CD4-positive, alpha-beta T cell treated with Interleukin-4 for 1 hour (primary cell): Measurements from ENCODE around the gene CHODL.

ENCODE experiments used
- DNase-seq, 2 donors: peaks; one replicate each; pipeline ENCODE4 v3.0.0-alpha.2; 2020 to 2022

The CHODL gene, protein sequence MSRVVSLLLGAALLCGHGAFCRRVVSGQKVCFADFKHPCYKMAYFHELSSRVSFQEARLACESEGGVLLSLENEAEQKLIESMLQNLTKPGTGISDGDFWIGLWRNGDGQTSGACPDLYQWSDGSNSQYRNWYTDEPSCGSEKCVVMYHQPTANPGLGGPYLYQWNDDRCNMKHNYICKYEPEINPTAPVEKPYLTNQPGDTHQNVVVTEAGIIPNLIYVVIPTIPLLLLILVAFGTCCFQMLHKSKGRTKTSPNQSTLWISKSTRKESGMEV

GRCh38 chr21:18244671-18245463, at the start of gene CHODL:
Gene CHODL, plus strand, starts transcription at chr21:18244833. Its CDS starts 391 bp downstream, at chr21:18245224.
- no peak for DNase-seq

DNA sequence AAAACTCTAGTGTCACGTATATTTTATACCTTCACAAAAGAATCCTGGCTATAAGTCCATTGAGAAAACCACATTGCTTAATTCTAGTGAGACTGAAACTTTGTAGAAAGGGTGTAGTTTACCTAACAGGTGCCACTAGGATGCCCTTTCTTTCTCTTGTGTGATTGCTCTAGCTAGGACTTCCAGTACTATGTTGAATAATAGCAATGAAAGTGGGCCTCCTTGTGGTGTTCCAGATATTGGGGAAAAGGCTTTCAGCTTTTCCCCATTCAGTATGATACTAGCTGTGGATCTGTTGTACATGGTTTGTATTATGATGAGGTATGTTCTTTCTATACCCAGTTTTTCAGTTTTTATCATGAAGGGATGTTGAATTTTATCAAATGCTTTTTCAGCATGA, 39.7 kb upstream of the CHODL start:
- DNase-seq = no peak

GRCh38 chr21:18218331-18218730, 26.3 kb upstream of the CHODL start:
- no peak for DNase-seq

DNA sequence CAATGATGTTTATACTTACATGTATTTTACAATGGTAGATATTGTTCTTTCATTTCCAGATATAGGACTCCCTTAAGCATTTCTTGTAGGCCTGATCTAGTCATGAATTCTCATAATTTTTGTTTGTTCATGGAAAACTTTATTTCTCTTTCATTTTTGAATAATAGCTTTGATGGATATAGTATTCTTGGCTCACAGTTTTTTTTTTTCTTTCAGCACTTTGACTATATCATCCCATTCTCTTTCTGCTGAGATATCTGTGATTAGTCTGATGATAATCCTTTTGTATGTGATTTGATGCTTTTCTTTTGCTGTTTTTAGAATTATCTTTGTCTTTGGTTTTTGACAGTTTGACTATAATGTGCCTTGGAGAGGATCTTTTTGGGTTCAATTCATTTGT, 24.1 kb upstream of the CHODL start:
- DNase-seq = no peak

DNA sequence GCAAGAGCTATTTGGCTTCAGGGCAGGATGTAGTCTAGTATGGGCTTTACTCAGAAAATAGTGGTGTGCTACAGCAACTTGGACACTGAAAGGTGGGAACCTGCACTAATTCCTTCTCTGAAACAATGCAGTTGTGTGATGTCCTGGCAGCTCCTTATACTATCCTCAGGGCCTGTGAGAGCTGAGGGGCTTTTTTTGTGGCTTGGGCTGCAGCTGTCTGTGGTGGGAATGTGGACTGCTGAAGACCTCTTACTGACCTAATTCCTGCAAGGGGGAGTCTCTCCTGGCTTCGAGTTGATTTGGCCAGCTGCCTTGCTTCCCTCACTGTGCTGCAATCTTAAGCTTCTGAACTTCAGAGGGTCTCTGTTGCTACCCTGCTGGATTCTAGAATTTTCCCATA, 22.3 kb upstream of the CHODL start:
- DNase-seq = no peak

- no peak for DNase-seq
Observed at GRCh38 chr21:18228060-18228739, 16.4 kb upstream of the CHODL start.

GRCh38 chr21:18235545-18235944, 9.1 kb upstream of the CHODL start:
- no peak for DNase-seq

DNA sequence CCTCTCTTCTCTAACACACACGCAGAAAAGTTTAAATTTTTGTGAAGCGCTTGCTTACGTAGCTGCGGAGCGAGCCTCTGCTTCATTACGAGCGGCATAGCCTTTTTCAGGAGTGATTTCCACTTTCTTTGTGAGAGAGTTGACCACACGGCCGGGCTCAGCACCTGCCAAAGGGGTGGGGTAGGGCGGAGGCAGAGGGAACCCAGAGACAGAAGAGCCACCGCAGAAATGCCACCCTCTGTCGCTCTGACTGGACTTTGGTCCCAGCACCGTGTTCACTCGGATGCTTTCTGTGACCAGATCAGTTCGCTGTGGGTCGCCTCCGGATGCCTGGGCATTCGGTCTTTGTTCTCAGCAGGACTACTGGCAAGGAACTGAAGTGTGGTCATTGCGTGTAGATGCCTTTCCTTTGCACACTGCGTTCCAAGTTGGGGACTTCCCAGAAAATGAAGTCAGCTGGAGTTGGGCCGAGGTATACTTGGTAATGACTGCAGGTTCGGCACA, 883 bp downstream of the CHODL start:
- no peak for DNase-seq

DNA sequence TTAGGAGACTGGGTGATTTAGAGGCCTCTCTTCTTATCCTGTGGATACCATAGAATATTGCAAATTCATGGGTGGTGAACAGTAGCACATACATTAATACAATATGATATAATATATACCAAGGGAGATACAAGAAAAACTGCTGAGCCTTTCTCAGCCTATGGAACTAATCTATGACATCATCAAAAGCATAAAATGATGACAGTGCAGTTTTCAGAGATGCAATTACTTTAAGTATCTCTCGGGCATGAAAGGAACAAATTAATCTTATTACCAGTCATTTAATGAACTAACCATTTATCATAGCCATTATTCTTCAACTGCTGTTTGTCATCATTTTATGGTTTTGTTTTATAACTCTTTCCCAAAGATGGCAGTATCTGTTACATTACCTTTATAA, 3.5 kb downstream of the CHODL start:
- DNase-seq = no peak

DNA sequence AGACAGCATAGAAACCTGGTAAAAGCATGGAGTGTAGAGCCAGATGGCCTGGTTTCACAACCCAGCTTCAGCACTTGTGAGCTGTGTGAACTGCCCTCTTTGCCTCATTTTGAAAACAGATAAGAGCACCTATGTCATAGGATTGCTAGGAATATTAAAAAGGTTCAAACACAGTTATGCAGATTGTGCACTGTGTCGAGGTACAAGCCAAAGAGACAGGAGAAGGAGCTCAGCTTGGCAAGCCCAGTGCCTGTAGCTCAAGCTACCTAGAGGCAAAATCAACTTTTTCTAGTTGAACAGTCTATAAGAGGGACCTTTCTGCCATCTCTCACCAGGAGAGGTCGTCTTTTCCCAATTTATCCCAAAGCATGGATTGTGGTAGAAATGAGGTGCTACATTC, 5.0 kb downstream of the CHODL start:
- DNase-seq = no peak

DNA sequence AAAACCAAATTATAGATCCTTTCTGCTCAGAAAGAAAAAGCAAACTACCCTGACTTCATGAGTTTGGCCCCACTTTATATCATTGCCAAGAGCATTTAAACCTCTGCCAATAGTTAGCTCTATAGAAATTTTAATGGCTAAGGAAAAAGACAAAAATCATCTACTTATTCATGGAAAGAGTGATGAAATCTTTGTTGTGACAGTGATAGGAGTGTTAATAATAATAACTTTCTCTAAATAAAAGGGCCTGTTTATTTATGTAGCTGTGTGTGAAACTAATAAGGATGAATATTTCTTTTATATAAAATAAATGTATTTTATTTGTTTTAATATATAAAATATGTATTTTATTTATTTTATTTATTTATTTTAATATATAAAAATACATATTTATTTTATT, 6.4 kb downstream of the CHODL start:
- DNase-seq = no peak

DNA sequence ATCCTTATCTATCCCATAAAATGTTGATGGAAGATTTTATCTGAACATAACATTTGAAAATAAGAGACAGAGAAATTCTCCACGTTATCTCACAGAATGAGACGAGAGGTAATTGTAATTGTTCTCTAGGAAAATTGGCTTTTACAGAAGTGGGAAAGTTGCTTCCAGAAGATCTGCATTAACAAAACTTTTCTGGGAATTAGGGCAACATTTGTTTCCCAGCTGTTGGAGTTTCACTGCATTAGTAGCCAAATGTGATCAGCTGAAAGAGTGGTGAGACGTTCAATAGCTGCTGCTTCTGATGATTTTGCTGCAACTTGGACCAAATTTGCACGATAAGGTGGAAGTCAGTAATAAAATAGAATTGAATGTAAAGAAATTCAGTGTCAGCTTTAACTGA, 7.6 kb downstream of the CHODL start:
- no peak for DNase-seq

DNA sequence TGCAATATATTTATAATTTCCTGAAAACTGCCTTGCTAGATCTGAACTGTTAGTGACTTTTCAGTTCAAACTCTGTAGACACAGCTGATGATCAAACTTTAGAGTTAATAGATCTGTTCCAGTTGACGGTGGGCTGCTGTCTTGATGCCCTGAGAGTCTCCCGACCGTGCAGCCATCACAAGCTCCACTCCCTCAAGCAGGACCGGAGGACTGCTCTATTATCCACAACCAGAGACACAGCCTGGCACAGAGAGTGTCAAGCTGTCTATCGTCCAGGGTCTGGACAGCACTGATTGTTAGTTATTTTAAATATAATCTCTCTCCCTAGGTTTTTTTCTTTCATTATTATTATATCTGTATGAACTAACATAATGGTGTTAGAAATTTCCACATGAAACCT, 8.0 kb downstream of the CHODL start:
- DNase-seq = no peak

- DNase-seq = no peak
Observed at GRCh38 chr21:18253221-18253620, 8.6 kb downstream of the CHODL start.

GRCh38 chr21:18253799-18254198, 9.2 kb downstream of the CHODL start:
- DNase-seq = no peak

GRCh38 chr21:18265944-18266343, 21.3 kb downstream of the CHODL start:
- no peak for DNase-seq

DNA sequence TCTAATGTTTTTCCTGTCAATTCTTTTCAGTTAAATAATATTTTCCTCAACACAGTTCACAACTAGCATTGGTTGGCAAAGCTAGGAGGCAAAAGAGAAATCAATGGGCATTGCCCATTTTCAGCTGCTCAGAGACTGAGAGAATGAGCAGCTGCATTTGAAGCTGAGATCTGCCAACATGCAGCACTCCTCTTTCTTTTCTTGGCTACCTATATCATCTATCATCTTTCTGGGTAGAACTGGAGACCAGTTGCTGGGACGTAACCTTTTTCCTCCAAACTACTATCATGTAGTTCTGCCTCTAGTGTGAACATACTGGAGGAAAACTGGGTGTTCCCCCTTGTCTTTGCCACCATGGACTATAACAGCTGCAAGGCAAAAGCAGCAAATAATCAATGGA, 22.9 kb downstream of the CHODL start:
- DNase-seq = no peak

DNA sequence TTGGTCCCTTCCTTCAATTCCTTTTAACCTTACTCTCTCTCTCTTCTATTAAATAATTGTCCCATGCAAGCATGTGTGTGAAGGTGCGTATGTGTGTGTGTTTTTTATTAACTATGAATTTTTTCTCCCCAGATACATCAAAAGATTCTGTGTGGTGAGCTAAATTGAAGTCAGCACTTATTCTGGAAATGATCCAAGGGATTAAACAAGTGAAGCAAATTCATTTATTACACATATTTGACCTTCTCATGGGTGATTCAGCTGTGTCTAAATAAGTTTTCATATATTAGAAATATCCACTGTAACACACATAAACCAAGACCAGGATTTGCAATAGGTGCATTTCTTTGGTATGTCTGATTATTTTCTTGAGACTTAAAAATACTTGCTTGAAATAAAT, 24.3 kb downstream of the CHODL start:
- no peak for DNase-seq

DNA sequence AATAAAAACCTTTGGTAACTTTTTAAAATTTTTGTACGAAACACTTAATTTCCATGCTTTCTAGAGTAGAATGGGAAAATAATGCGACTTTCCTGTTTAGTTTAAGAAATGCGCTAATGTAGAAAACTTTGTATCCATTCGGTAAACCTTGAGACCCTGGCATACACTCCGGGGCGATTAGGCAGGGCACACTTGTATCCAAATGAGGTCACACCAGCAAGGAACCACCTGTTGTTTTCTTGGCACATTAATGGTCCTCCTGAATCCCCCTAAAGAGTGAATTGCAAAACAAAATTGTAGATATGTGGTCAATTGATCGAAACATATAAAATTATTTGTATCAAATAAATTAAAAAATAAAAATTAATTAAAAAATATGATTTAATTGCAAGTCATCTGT, 25.2 kb downstream of the CHODL start:
- no peak for DNase-seq

DNA sequence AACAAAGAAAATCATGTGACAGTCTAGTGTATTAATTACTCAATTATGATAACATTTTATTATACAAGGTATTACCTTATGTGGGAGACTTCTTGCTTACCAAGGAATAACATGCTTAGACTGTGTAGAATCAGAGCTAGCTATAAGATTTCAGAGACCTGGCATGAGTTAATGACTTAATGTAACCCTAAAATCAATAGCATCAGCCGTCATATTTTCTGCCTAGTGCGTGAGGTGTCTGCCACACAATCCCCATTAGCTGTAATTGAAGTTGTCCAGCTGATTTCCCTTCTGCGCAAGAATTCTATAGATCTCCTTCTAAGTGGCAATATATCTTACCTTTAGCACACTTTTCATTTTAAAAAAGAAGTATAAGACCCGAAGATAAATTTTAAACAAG, 28.8 kb downstream of the CHODL start:
- DNase-seq = no peak

GRCh38 chr21:18274370-18274769, 29.7 kb downstream of the CHODL start:
- no peak for DNase-seq

DNA sequence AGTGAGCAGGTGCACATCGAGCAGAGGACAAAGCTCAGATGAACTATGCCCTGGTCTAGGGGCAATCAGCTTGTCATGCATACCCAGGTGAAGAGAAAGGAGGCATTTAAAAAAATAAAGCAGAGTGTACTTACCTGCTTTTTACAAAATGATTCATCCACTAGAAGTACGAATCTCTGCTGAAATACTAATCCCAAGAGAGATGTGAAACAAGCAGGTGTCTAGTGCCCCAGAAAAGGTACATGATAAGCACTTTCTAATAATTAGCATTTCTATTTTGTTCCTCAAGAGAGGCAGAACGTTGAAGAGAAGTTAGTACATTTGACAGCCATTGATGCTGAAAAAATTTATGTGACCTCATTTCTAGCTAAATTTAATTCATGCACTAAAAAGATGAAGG, 31.1 kb downstream of the CHODL start:
- no peak for DNase-seq

GRCh38 chr21:18285379-18285778, 40.7 kb downstream of the CHODL start:
- no peak for DNase-seq

- DNase-seq = no peak
Observed at GRCh38 chr21:18289876-18290275, 45.2 kb downstream of the CHODL start.
